ENCODE measurements around the gene HNRNPH1.

HNRNPH1 gene

DNA sequence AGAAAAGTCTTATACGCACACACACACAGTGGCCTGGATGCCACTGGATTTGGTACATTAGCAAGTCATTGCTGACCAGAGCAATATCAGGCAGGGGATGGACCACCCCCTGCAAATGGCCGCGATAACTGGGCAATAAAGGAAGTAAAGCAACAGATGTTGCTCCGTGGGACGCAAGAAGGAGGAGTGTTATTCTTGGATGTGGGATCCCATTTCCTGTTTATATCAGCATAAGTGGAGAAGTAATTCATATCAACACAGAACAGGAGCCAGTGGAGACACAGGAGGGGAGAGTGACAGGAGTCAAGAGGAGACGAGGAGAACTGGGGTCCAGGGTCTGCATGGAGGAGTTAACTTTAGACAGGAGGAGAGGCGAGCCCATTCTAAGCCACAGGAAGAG, 54.8 kb downstream of the HNRNPH1 start:
- TF ChIP-seq, protein P1, sequence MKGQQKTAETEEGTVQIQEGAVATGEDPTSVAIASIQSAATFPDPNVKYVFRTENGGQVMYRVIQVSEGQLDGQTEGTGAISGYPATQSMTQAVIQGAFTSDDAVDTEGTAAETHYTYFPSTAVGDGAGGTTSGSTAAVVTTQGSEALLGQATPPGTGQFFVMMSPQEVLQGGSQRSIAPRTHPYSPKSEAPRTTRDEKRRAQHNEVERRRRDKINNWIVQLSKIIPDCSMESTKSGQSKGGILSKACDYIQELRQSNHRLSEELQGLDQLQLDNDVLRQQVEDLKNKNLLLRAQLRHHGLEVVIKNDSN (IDR thresholded peaks at IDR 0.05) = no peak
- TF ChIP-seq, protein P2, sequence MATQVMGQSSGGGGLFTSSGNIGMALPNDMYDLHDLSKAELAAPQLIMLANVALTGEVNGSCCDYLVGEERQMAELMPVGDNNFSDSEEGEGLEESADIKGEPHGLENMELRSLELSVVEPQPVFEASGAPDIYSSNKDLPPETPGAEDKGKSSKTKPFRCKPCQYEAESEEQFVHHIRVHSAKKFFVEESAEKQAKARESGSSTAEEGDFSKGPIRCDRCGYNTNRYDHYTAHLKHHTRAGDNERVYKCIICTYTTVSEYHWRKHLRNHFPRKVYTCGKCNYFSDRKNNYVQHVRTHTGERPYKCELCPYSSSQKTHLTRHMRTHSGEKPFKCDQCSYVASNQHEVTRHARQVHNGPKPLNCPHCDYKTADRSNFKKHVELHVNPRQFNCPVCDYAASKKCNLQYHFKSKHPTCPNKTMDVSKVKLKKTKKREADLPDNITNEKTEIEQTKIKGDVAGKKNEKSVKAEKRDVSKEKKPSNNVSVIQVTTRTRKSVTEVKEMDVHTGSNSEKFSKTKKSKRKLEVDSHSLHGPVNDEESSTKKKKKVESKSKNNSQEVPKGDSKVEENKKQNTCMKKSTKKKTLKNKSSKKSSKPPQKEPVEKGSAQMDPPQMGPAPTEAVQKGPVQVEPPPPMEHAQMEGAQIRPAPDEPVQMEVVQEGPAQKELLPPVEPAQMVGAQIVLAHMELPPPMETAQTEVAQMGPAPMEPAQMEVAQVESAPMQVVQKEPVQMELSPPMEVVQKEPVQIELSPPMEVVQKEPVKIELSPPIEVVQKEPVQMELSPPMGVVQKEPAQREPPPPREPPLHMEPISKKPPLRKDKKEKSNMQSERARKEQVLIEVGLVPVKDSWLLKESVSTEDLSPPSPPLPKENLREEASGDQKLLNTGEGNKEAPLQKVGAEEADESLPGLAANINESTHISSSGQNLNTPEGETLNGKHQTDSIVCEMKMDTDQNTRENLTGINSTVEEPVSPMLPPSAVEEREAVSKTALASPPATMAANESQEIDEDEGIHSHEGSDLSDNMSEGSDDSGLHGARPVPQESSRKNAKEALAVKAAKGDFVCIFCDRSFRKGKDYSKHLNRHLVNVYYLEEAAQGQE (IDR thresholded peaks at IDR 0.05; ENCODE audit: low read depth) = no peak

DNA sequence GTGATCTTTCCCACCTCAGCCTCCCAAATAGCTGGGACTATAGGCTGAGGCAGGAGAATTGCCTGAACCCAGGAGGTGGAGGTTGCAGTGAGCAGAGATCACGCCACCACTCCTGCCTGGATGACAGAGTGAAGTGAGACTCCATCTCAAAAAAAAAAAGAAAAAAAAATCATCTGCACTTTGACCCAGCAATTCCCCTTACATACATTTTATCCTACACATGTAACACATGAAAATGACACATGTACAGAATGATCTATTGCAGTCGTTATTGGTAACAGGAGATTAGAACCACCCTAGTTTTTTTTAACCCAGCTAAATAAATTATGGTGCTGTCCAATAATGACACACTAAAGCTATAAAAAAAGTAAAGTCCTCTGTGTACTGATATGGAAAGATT, 58.9 kb downstream of the HNRNPH1 start:
- TF ChIP-seq TAF1 (IDR thresholded peaks at IDR 0.05; ENCODE audit: low read depth) (no peak), YY1 (IDR thresholded peaks at IDR 0.05; ENCODE audit: low read depth) (no peak), EGR1 (IDR thresholded peaks at IDR 0.05) (no peak), TEAD4 (IDR thresholded peaks at IDR 0.05) (no peak), NFIC (IDR thresholded peaks at IDR 0.05) (no peak), CREB1 (IDR thresholded peaks at IDR 0.05; ENCODE audit: low read depth) (no peak)
- TF ChIP-seq, protein P1 (IDR thresholded peaks at IDR 0.05) = no peak
- TF ChIP-seq, protein P3, sequence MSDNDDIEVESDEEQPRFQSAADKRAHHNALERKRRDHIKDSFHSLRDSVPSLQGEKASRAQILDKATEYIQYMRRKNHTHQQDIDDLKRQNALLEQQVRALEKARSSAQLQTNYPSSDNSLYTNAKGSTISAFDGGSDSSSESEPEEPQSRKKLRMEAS (IDR thresholded peaks at IDR 0.05) = no peak
